ENCODE data around the gene RFX1.
"Not testable (repeated sequence)": the region's sequence is repeated elsewhere in the genome, so short reads cannot be mapped to it uniquely, and the experiment has no call there.

RFX1 gene

GRCh38 chr19:14030997-14031718, 25.0 kb upstream of the RFX1 start:
- DNase-seq (ENCODE audit: low read depth, low spot score): no peak
- H3K4me3 ChIP-seq (ENCODE audit: low read length): peak overlapping the region; percentile 72

DNA sequence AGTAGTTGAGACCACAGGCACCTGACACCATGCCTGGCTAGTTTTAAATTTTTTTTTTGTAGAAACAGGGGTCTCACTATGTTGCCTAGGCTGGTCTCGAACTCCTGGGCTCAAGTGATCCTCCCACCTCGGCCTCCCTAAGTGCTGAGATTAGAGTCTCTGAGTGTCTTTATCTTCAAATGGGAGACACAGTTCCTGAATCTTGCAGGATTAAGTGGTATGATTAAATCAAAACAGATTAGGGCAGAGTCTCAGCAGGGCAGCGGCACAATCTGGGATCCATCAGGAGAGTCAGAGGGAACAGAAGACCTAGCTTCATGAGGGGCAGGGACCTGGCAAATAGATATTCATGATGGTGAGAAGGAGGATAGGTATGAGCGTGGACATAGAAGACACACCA, 22.8 kb upstream of the RFX1 start:
- H3K4me3 ChIP-seq (ENCODE audit: low read length): no peak overlapping the region
- no peak for DNase-seq (ENCODE audit: low read depth, low spot score)

DNA sequence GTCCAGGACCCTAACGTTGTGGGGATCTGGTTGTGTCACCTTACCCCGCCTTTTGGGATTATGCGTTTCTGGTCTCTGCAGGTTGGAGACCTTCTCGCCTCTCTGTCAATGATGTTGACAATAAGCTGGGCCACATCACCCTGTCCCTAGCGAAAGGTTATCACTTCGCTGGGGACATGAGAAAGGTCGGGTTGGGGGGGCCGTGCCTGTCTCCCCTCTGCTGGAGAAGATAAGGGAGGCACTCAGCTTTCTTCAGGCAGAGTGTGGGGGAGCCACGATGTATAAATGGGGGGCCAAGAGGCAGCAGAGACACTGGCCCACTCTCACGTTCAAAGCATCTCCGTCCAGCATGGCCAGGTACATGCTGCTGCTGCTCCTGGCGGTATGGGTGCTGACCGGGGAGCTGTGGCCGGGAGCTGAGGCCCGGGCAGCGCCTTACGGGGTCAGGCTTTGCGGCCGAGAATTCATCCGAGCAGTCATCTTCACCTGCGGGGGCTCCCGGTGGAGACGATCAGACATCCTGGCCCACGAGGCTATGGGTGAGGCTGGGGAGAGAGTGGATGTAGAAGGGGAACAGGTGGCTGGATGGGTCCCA, 21.8 kb upstream of the RFX1 start, which contains the start of gene RLN3:
TSS of gene RLN3 (plus strand) at position 293 of the 595 bp plus-strand sequence. CDS start at position 350, 57 bp downstream.
- no peak for DNase-seq (ENCODE audit: low read depth, low spot score)
- H3K4me3 ChIP-seq (ENCODE audit: low read length): no peak within 1 kb of the TSS

- not testable (repeated sequence) for DNase-seq (ENCODE audit: low read depth, low spot score); H3K4me3 ChIP-seq (ENCODE audit: low read length)
Observed at GRCh38 chr19:14026652-14027192, 20.6 kb upstream of the RFX1 start.

DNA sequence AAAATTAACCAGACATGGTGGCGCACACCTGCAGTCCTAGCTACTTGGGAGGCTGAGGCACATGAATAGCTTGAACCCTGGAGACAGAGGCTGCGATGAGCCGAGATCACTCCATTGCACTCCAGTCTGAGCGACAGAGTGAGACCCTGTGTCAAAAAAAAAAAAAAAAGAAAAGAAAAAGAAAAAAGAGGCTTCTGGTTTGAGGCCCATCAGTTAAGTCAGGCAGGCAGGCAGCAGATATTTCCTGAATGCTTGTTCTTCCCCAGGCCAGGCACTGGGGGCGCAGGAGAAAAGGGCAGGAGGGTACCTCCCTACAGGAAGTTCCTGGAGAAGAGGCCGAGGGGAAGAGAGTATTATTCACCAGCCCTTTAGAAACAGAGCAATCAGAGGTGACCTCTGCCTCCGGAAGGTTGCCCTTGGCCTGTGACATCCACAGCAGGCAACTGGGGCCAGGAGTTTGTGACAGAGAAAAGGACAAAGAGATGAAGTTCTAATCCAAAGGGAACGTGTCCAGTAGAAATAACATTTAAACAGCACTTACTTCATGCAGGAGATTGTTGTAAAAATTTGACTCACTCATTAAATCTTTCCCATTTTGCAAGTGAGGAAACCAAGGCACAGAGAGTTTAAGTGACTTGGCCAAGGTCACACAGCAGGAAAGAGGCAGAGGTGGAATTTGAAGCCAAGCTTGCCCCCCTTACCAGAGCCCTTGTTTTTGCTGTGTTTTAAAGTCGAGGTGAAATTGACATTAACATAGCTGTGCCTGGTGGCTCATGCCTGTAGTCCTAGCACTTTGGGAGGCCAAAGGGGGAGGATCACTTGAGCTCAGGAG, 17.5 kb upstream of the RFX1 start:
- H3K4me3 ChIP-seq (ENCODE audit: low read length): no peak overlapping the region
- peak; percentile 52 for DNase-seq (ENCODE audit: low read depth, low spot score)

DNA sequence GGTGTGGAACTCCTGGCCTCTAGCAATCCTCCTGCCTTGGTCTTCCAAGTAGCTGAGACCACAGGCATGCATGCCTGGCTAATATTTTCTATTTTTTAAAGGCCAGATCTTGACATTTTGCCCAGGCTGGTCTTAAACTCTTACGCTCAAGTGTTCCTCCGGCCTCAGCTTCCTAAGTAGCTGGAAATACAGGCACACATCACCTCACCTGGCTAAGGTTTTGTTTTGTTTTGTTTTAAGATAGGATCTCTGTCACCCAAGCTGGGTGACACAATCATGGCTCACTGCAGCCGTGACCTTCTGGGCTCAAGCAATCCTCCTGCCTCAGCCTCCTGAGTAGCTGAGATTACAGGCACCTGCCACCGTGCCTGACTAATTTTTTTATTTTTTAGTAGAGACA, 16.3 kb upstream of the RFX1 start:
- no peak for DNase-seq (ENCODE audit: low read depth, low spot score)
- no peak overlapping the region for H3K4me3 ChIP-seq (ENCODE audit: low read length)

- H3K4me3 ChIP-seq (ENCODE audit: low read length): no peak overlapping the region
- DNase-seq (ENCODE audit: low read depth, low spot score): no peak
Observed at GRCh38 chr19:14021474-14021873, 15.4 kb upstream of the RFX1 start.

DNA sequence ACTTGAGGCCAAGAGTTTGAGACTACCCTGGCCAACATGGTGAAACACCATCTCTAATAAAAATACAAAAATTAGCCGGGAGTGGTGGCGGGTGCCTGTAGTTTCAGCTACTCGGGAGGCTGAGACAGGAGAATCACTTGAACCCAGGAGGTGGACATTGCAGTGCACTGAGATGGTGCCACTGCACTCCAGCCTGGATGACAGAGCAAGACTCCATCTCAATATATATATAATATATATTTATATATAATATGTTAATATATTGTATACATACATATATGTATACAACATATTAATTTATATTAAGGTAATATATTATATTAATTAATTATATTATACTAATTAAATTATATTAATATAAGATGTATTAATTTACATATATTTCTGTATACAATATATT, 13.6 kb upstream of the RFX1 start:
- H3K4me3 ChIP-seq (ENCODE audit: low read length); DNase-seq (ENCODE audit: low read depth, low spot score): not testable (repeated sequence)

- DNase-seq (ENCODE audit: low read depth, low spot score): no peak
Observed at GRCh38 chr19:14019100-14019499, 13.0 kb upstream of the RFX1 start.

DNA sequence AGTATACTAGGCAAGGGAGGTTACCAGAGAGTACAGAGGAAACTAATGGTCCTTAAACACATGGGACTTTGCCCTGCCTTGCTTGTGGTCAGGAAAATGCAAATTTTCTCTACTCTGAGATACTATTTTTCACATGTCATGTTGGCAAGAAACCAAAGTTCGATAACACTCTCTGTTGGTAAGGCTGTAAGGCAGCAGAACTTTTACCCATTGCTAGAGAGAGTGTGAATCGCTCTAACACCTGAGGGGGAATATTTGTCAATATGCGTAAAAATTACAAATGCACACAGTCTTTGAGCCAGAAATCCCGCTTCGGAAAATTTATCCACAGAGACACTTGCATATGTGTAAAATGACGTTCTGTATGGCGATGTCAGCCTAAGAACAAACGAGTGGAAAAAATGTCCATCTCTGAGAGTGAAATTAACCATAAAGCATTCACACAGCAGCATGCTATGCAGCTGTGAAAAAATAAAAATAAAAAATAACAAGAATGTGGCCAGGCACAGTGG, 9.5 kb upstream of the RFX1 start:
- no peak for DNase-seq (ENCODE audit: low read depth, low spot score)
- no peak overlapping the region for H3K4me3 ChIP-seq (ENCODE audit: low read length)

More at GRCh38 chr19:14019100-14019499, 13.0 kb upstream of the RFX1 start:
- no peak overlapping the region for H3K4me3 ChIP-seq (ENCODE audit: low read length)

DNA sequence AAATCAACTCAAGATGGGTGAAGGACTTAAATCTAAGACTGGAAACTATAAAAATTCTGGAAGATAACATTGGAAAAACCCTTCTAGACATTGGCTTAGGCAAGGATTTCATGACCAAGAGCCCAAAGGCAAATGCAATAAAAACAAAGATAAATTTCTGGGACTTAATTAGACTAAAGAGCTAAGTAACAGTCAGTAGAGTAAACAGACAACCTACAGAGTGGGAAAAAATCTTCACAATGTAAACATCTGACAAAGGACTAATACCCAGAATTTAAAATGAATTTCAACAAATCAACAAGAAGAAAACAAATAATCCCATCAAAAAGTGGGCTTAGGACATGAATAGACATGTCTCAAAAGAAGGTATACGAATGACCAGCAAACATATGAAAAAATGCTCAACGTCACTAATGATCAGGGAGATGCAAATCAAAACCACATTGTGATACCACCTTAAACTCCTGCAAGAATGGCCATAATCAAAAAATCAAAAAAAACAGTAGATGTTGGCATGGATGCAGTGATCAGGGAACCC, 6.3 kb upstream of the RFX1 start:
- DNase-seq (ENCODE audit: low read depth, low spot score): no peak
- H3K4me3 ChIP-seq (ENCODE audit: low read length): no peak overlapping the region

DNA sequence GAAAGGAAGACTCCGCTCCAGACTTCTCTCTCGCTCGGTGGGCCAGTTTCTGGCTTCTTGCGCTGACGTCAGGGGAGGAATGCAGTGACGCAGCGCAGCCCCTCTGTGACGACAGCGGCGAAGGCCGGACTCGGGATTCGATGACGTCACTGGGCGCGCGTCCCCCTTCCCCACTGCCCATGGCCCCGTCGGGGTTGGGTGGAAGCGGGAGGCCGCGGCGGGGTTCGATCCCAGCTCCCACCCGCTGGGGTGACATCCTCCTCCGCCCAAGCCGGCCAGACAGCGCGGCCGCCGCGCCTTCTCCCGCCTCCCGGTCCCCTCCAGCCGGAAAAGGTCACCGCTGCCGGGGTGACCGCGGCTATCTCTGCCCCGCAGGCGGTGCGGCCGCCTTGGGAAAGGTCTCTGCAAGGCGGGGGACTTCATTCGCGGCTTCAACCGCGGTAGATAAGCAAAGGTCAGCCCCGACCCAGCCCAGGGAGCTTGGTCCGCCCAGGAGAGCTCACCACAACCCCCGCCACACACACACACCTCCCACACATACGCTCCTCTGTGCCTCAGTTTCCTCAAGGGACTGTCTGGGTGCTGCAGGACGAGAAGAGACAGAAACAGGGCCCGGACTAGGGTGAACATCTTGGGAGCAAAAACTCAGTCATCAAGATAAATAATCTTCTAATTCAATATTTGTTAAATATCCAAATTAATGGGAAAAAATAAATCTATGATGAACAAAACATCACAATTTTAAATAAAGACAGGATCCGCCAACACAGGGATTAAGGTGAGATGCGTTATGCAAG, 844 bp upstream of the RFX1 start:
- H3K4me3 ChIP-seq (ENCODE audit: low read length): peak overlapping the region; percentile 77
- no peak for DNase-seq (ENCODE audit: low read depth, low spot score)

- DNase-seq (ENCODE audit: low read depth, low spot score): peak; percentile 74
- peak overlapping the region; percentile 77 for H3K4me3 ChIP-seq (ENCODE audit: low read length)
Observed at GRCh38 chr19:14005349-14006084, 603 bp downstream of the RFX1 start.

DNA sequence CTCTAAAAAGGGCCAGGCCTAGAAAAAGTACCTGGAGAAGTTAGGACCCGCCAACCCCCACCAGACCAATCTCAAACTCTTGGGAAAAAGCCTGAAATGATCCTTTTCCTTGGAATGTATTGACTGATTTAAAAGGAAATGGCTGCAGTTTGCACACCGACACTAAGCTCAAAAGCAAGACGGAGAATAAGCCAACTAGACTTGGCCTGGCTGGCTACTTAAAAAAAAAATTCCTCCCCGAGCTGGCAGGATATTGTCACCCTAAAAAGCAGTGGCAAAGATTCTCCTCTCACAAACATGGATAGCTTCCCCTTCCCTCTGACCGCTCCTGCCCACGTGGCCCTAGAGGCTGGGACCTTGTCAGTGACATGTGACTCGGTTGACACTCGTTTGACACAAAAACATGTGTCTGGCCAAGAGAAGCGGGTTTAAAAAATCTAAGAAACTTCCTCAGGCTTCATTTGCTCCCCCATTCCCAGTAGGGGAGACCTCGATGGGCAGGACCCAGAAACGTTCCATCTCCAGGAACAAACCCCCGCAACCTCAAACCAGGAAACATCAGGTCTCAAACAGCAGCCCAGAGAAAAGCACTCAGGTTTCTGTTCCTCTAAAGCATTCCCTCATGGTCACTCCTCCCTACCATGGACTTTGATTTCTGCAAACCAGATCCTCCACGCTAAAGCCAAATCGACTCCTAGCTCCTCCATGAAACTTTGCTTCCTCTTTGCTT, 1.3 kb downstream of the RFX1 start:
- peak overlapping the region; percentile 46 for H3K4me3 ChIP-seq (ENCODE audit: low read length)
- DNase-seq (ENCODE audit: low read depth, low spot score): no peak

DNA sequence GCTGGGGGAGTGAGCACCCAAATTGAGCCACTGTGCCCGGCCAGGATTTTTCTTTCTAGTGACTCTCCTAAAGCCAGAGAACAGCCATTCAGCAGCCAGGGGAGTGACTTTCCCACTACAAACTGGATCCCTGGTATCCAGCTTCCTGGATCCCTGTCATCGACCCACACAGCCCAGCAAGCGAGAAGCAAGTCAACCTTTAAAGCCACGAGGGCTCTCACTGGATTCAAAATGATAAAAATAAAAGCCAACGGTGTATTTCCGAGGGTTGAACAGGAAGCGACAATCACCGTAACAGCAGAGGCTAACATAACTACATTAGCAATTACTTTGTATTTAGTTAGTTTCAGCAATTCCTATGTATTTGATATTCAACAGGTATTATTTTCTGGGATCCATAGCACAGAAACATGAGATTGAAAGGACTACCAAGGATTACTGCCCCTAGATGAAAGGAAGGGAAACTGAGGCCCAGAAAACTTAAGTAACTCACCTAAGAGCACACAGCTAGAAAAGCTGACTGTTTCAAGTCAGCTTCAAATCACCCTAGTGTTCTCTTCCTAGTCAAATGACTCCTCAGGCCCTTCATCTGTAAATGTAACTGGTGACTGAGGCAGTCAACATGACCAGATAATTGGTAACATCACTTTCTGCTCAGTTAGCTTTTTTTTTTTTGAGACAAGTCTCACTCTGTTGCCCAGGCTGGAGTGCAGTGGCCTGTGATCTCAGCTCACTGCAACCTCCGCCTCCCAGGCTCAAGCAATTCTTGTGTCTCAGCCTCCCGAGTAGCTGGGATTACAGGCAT, 2.7 kb downstream of the RFX1 start:
- H3K4me3 ChIP-seq (ENCODE audit: low read length): peak overlapping the region; percentile 18
- DNase-seq (ENCODE audit: low read depth, low spot score): no peak

DNA sequence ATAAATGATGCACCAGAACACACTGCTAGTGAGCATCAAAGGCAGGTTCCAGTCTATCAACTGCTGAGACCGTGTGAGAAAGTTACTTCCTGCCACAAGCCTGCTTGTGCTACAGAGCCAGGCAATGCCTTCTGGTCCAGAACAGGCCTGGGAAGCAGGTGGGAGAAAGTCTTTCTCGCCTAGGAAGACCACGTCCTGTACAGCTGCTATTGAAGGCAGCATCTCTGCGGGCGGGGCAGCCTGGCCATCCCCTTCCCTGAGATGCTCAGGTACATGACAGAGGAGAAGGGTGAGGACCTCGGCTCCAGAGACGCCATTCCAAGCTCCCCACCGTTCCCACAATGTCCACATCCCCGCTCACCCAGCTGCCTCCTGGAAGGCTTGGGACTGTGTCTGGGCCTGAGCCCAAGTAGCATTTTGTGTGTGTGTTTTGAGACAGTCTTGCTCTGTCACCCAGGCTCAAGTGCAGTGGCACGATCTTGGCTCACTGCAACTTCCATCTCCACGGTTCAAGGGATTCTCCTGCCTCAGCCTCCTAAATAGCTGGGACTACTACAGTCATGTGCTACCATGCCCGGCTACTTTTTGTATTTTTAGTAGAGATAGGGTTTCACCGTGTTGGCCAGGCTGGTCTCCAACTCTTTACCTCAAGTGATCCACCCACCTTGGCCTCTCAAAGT, 3.4 kb downstream of the RFX1 start:
- H3K4me3 ChIP-seq (ENCODE audit: low read length): peak overlapping the region; percentile 18
- DNase-seq (ENCODE audit: low read depth, low spot score): peak; percentile 74

All from Jurkat, Clone E6-1 (cell line).